ENCODE data around the gene CPM. TPM values are rescaled to one million over a fixed set of nuclear protein-coding genes. Genes with fewer than 3 reads are reported as not detected.

CPM gene
- total and polyA plus RNA-seq, 10 donors = 3.5 to 189 (median 52.5) TPM

DNA sequence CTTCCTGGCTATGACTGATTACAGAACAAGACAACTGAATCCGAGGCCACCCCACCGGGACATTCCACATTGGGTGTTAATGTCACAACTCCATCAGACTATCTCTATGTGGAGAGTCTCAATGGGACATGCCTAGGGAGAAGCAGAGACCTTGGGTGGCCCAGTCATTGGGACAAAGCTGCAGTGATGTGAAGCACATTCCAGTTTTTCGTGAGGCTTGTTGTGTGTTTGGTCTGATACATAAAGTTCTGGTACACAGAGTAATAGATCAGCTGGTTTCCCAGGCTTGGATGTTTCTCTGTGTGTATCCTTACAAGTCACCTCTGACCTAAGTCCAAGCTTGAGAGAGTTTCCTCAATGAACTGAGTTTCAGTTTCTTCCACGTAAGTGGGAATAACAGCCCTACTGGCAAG lies 42.3 kb downstream of the CPM start:
- 68 to 88% (median 85%) methylated on average over 2 to 4 of the region's 4 CpGs for WGBS, 5 donors
- intact Hi-C loops (cut with DNase I; ENCODE audit: low total_unique reads) = no loop called here
- H3K4me3 ChIP-seq = no peak overlapping the region
- peak overlapping the region in 1 of 8 donors; percentile 9 for H3K27ac ChIP-seq
- peaks cover 0 to 1% (median 0%) of the 10 kb centered on the region in 6 donors for H3K36me3 ChIP-seq
- H3K4me1 ChIP-seq = peaks cover 0 to 20% (median 0%) of the 10 kb centered on the region in 6 donors
- no peak for DNase-seq
- TF ChIP-seq POLR2AphosphoS5 (IDR thresholded peaks at IDR 0.05) = no peak
- TF ChIP-seq, protein P1, sequence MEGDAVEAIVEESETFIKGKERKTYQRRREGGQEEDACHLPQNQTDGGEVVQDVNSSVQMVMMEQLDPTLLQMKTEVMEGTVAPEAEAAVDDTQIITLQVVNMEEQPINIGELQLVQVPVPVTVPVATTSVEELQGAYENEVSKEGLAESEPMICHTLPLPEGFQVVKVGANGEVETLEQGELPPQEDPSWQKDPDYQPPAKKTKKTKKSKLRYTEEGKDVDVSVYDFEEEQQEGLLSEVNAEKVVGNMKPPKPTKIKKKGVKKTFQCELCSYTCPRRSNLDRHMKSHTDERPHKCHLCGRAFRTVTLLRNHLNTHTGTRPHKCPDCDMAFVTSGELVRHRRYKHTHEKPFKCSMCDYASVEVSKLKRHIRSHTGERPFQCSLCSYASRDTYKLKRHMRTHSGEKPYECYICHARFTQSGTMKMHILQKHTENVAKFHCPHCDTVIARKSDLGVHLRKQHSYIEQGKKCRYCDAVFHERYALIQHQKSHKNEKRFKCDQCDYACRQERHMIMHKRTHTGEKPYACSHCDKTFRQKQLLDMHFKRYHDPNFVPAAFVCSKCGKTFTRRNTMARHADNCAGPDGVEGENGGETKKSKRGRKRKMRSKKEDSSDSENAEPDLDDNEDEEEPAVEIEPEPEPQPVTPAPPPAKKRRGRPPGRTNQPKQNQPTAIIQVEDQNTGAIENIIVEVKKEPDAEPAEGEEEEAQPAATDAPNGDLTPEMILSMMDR (IDR thresholded peaks at IDR 0.05 in 8 of 11, conservative IDR thresholded peaks at IDR 0.05 in 3 of 11) = no peak
- TF ChIP-seq POLR2A (IDR thresholded peaks at IDR 0.05) = no peak
- H3K27me3 ChIP-seq (replicated peaks in 1 of 7) = no peaks in the 10 kb centered on the region
- no peaks in the 10 kb centered on the region for H3K9me3 ChIP-seq

DNA sequence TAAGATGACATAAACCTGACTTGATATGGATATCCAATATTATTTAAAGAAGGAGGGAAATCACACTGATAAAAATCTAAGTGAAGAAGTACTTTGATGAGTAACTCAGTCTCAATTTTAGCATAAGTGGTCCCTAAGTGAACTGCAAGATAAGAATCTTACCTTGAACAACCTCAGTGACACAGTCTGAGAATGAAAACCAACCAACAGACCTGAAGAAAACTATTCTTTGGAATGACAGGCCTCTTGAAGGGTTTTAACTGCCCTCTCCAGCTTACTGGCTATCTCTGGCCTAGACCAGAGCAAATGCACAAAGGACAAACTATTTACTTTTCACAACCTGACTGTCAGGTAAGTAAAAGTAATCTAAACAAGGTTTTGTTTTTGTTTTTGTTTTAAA lies 44.7 kb downstream of the CPM start:
- no peak for DNase-seq
- peaks cover 0 to 19% (median 0%) of the 10 kb centered on the region in 6 donors for H3K4me1 ChIP-seq
- H3K27me3 ChIP-seq (replicated peaks in 1 of 7) = no peaks in the 10 kb centered on the region
- no peaks in the 10 kb centered on the region for H3K9me3 ChIP-seq
- peaks cover 0 to 24% (median 2%) of the 10 kb centered on the region in 6 donors for H3K36me3 ChIP-seq
- H3K27ac ChIP-seq = no peak overlapping the region
- H3K4me3 ChIP-seq = no peak overlapping the region
- TF ChIP-seq POLR2A (IDR thresholded peaks at IDR 0.05) (no peak), POLR2AphosphoS5 (IDR thresholded peaks at IDR 0.05) (no peak)
- TF ChIP-seq, protein P1 (IDR thresholded peaks at IDR 0.05 in 8 of 11, conservative IDR thresholded peaks at IDR 0.05 in 3 of 11) = no peak
- intact Hi-C loops (cut with DNase I; ENCODE audit: low total_unique reads) = no loop called here

GRCh38 chr12:68887641-68888040 lies 45.3 kb downstream of the CPM start:
- DNase-seq = no peak
- H3K4me1 ChIP-seq = peaks cover 0 to 19% (median 0%) of the 10 kb centered on the region in 6 donors
- 75 to 100% (median 92%) methylated on average over 1 of the region's 1 CpG for WGBS, 5 donors
- no peak overlapping the region for H3K4me3 ChIP-seq
- H3K27ac ChIP-seq = no peak overlapping the region
- intact Hi-C loops (cut with DNase I; ENCODE audit: low total_unique reads) = no loop called here
- TF ChIP-seq POLR2AphosphoS5 (IDR thresholded peaks at IDR 0.05) = no peak
- TF ChIP-seq, protein P1 (IDR thresholded peaks at IDR 0.05 in 8 of 11, conservative IDR thresholded peaks at IDR 0.05 in 3 of 11) = no peak
- no peak for TF ChIP-seq POLR2A (IDR thresholded peaks at IDR 0.05)
- H3K27me3 ChIP-seq (replicated peaks in 1 of 7) = no peaks in the 10 kb centered on the region
- peaks cover 0 to 30% (median 2%) of the 10 kb centered on the region in 6 donors for H3K36me3 ChIP-seq
- no peaks in the 10 kb centered on the region for H3K9me3 ChIP-seq

GRCh38 chr12:68886636-68887572 lies 46.1 kb downstream of the CPM start:
- 90 to 91% (median 90%) methylated on average over 5 of the region's 5 CpGs for WGBS, 5 donors
- H3K27me3 ChIP-seq (replicated peaks in 1 of 7) = no peaks in the 10 kb centered on the region
- H3K27ac ChIP-seq = no peak overlapping the region
- peaks cover 0 to 19% (median 0%) of the 10 kb centered on the region in 6 donors for H3K4me1 ChIP-seq
- H3K4me3 ChIP-seq = no peak overlapping the region
- DNase-seq = no peak
- H3K9me3 ChIP-seq = peaks cover 0 to 4% (median 0%) of the 10 kb centered on the region in 8 donors
- intact Hi-C loops (cut with DNase I; ENCODE audit: low total_unique reads) = no loop called here
- TF ChIP-seq, protein P1 (IDR thresholded peaks at IDR 0.05 in 8 of 11, conservative IDR thresholded peaks at IDR 0.05 in 3 of 11) = no peak
- TF ChIP-seq POLR2AphosphoS5 (IDR thresholded peaks at IDR 0.05) (no peak), POLR2A (IDR thresholded peaks at IDR 0.05) (no peak)
- peaks cover 0 to 35% (median 2%) of the 10 kb centered on the region in 6 donors for H3K36me3 ChIP-seq
